Ovary (tissue), 9 donors: Measurements from ENCODE around the gene AFAP1. TPM values are rescaled to one million over a fixed set of nuclear protein-coding genes. Genes with fewer than 3 reads are reported as not detected.

Source experiments
- DNase-seq, 5 donors: peaks; one replicate each; pipeline ENCODE4 v3.0.0-alpha.2; 2019 to 2020
- H3K27ac ChIP-seq, 2 donors: fragments of 200-600 bp; one replicate each; pipeline versions ENCODE4 v1.5.1 to v1.8.0; 2019 to 2022
- H3K27me3 ChIP-seq: fragments of 200-600 bp; one replicate; pipeline ENCODE4 v1.8.0; 2022
- H3K36me3 ChIP-seq: fragments of 200-600 bp; sonication (generic); one replicate; pipeline ENCODE4 v1.5.1; 2019
- H3K4me1 ChIP-seq: one replicate; pipeline ENCODE4 v1.8.1; 2013; ENCODE audit warnings: mild to moderate bottlenecking, moderate library complexity; ENCODE audit not compliant: insufficient read depth
- H3K4me3 ChIP-seq: fragments of 200-600 bp; sonication (generic); one replicate; pipeline ENCODE4 v1.5.1; 2017
- H3K9me3 ChIP-seq, 2 donors: fragments of 200-600 bp in 1 of 2; sonication (generic) in 1 of 2; one replicate each; pipeline versions ENCODE4 v1.5.1 to v1.8.1; 2013 to 2019; ENCODE audit warnings: mild to moderate bottlenecking in 1 of 2, moderate library complexity in 1 of 2
- EP300 ChIP-seq: sonication (generic); formaldehyde crosslinking; IDR thresholded peaks from one replicate; pipeline ENCODE4 v1.6.1; 2017; ENCODE audit warnings: antibody characterized with exemption
- POLR2A ChIP-seq: fragments of 450-650 bp; IDR thresholded peaks from one replicate; pipeline ENCODE4 v1.6.1; 2017; ENCODE audit warnings: antibody characterized with exemption, mild to moderate bottlenecking, moderate library complexity
- WGBS, 3 donors: extraction: QIAGEN DNeasy Blood & Tissue Kit in 1 of 3; methylation state at CpG; one replicate each; pipeline versions ENCODE4 v1.1.5 to v1.1.7; 2013 to 2017; 5-methylcytosine and 5-hydroxymethylcytosine counted together
- intact Hi-C, 4 donors: fragments of 100-400 bp; cut with DNase I; formaldehyde crosslinking; loops; one replicate each; pipeline versions ENCODE4 v1.11.0 to v1.15.1; 2022 to 2023
- polyA plus RNA-seq, 2 donors: library from polyadenylated mRNA; stranded (reverse); fragments of 200-250 nt in 1 of 2; fragments of 350-450 nt in 1 of 2; fragmentation: Illumina TruSeq in 1 of 2; extraction: RNeasy Lipid Tissue Mini Kit (QIAGEN cat#74804) in 1 of 2; gene quantifications; one replicate each; pipeline ENCODE4 v1.2.3, GENCODE V29; 2013 to 2014
- total RNA-seq, 7 donors: library from RNA; depleted of rRNA in 2 of 7; stranded (reverse); fragments of >200 nt in 2 of 7; fragmentation: NEBNext Ultra II Directional in 3 of 7; extraction: Animal tissue kit (Norgen Biotek cat#: 25700) in 3 of 7; gene quantifications; one replicate each; pipeline versions ENCODE4 v1.1.0 to v1.2.4, GENCODE V29; 2016 to 2023
- TF ChIP-seq, protein P1 (sequence below), 3 donors: fragments of 450-650 bp in 2 of 3; fragments of 200-600 bp in 1 of 3; IDR thresholded peaks; one replicate each; pipeline versions ENCODE4 v1.5.1 to v1.8.0; 2016 to 2022; ENCODE audit warnings: antibody characterized with exemption in 3 of 3, mild to moderate bottlenecking in 1 of 3
- donor health status: DM: no; HTN: no; CAD: no; lungs with moderate emphysema.
- donor health status: DM: no; HTN: no; CAD: no.
- donor health status: Bipolar disorder and iron deficiency.
- donor health status: DM: yes; HTN: yes; CAD: no.
- donor health status: DM: no; HTN: no; CAD: no.
- donor health status: DM: yes; HTN: yes; CAD: no.

Gene AFAP1
- total and polyA plus RNA-seq, 9 donors: 8.6 to 42.3 (median 23.0) TPM

DNA sequence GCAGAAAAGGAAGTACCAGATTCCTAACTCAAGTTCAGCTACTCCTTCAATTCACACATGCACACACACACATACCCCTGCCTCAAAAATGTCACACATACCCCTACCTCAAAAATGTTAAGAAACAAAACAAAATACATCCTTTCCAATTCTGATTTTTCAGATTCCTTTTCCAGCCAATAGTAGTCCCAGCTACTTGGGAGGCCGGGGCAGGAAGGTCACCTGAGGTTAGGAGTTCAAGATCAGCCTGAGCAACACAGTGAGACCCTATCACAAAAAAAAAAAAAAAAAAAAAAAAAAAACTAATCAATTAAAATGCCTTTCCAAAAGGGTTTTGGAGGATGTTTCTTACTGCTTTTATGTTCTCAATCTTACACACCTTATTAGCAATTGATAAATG is 138.0 kb downstream of the AFAP1 start:
- no peaks in the 10 kb centered on the region for H3K9me3 ChIP-seq
- no peak for TF ChIP-seq POLR2A
- TF ChIP-seq EP300: no peak
- TF ChIP-seq, protein P1, sequence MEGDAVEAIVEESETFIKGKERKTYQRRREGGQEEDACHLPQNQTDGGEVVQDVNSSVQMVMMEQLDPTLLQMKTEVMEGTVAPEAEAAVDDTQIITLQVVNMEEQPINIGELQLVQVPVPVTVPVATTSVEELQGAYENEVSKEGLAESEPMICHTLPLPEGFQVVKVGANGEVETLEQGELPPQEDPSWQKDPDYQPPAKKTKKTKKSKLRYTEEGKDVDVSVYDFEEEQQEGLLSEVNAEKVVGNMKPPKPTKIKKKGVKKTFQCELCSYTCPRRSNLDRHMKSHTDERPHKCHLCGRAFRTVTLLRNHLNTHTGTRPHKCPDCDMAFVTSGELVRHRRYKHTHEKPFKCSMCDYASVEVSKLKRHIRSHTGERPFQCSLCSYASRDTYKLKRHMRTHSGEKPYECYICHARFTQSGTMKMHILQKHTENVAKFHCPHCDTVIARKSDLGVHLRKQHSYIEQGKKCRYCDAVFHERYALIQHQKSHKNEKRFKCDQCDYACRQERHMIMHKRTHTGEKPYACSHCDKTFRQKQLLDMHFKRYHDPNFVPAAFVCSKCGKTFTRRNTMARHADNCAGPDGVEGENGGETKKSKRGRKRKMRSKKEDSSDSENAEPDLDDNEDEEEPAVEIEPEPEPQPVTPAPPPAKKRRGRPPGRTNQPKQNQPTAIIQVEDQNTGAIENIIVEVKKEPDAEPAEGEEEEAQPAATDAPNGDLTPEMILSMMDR (IDR thresholded peaks at IDR 0.05): no peak
- H3K4me1 ChIP-seq: peaks cover 3% of the 10 kb centered on the region
- no peak for DNase-seq
- intact Hi-C loops: loop anchor here (1.0 to 10.0 kb wide), 5 partner anchors 34 to 186 kb away; partner anchors contain the start of gene AFAP1 (in 1 of the 4)
- H3K4me3 ChIP-seq: no peak overlapping the region
- H3K27me3 ChIP-seq: no peaks in the 10 kb centered on the region
- 52 to 67% (median 59%) methylated on average over 1 of the region's 1 CpG for WGBS, 3 donors
- H3K36me3 ChIP-seq: no peaks in the 10 kb centered on the region
- no peak overlapping the region for H3K27ac ChIP-seq

DNA sequence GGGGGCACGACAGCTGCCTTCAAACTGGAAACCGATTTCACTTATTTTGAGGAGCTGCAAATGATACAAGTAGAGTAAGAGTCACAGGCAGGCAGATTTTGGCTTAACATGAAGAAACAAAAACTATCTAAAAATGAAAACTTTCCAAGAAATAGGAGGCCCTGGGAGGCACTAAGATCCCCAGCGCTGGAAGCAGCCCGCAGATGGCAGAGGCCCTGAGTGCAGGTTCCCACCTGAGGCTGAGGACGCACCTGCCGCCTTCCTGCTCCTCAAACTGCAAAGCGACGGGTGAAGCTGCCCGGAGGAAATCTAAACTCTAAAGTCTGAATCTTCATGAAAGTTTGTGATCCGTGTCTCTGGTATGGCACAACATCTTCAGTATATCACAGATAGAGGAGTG is 138.7 kb downstream of the AFAP1 start:
- TF ChIP-seq EP300: no peak
- no peak for TF ChIP-seq POLR2A
- TF ChIP-seq, protein P1 (IDR thresholded peaks at IDR 0.05): no peak
- H3K36me3 ChIP-seq: no peaks in the 10 kb centered on the region

DNA sequence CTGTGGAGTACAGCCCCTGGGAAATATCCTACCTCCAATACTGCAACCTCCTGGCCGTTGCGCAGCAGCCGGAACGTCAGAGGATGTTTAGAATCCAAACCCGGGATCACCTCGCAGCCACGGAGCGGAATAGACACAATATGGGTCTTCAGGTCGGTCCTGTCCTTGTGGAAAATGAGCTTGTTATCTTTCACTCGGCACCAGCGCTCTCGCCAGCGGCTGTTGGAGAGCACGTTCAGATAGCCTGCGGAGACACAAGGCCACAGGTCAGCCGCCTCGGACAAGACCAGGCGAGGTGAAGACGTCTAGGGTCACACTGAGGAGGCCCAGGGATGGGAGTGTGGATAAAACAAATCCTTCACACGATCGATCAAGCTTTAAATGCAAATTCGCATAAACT is 139.3 kb downstream of the AFAP1 start:
- intact Hi-C loops: loop anchor here in 3 of 4 donors (5.0 to 10.0 kb wide), 4 partner anchors 33 to 187 kb away; partner anchors contain the start of gene AFAP1 (in 1 of the 3)
- no peak for DNase-seq

More for the DNA sequence above, 138.7 kb downstream of the AFAP1 start:
- Histone ChIP-seq H3K4me3 (no peak overlapping the region), H3K9me3 (no peaks in the 10 kb centered on the region), H3K27ac (no peak overlapping the region), H3K27me3 (no peaks in the 10 kb centered on the region), H3K4me1 (peaks cover under 1% of the 10 kb centered on the region)
- WGBS, 3 donors: 87 to 90% (median 88%) methylated on average over 10 of the region's 10 CpGs
- DNase-seq: no peak
- intact Hi-C loops: loop anchor here in 3 of 4 donors (5.0 to 10.0 kb wide), 4 partner anchors 34 to 186 kb away; partner anchors contain the start of gene AFAP1 (in 1 of the 3)

GRCh38 chr4:7799736-7800135 is 139.9 kb downstream of the AFAP1 start:
- no peaks in the 10 kb centered on the region for H3K27me3 ChIP-seq
- 92 to 95% (median 94%) methylated on average over 5 of the region's 5 CpGs for WGBS, 3 donors
- H3K27ac ChIP-seq: no peak overlapping the region
- no peaks in the 10 kb centered on the region for H3K9me3 ChIP-seq
- no peaks in the 10 kb centered on the region for H3K36me3 ChIP-seq
- no peak for DNase-seq
- H3K4me1 ChIP-seq: no peaks in the 10 kb centered on the region
- TF ChIP-seq EP300: no peak
- TF ChIP-seq, protein P1 (IDR thresholded peaks at IDR 0.05): no peak
- no peak for TF ChIP-seq POLR2A
- intact Hi-C loops: loop anchor here in 3 of 4 donors (5.0 to 10.0 kb wide), 4 partner anchors 32 to 188 kb away; partner anchors contain the start of gene AFAP1 (in 1 of the 3)
- H3K4me3 ChIP-seq: no peak overlapping the region

More for the DNA sequence above, 139.3 kb downstream of the AFAP1 start:
- Histone ChIP-seq H3K27ac (no peak overlapping the region), H3K36me3 (no peaks in the 10 kb centered on the region), H3K4me3 (no peak overlapping the region), H3K4me1 (no peaks in the 10 kb centered on the region), H3K27me3 (no peaks in the 10 kb centered on the region), H3K9me3 (no peaks in the 10 kb centered on the region)
- WGBS, 3 donors: 81 to 88% (median 83%) methylated on average over 22 of the region's 22 CpGs
- TF ChIP-seq EP300 (no peak), POLR2A (no peak)
- TF ChIP-seq, protein P1 (IDR thresholded peaks at IDR 0.05): no peak
